HepG2 (cell line): ENCODE results near the gene UGT1A3. TPM values are rescaled to one million over a fixed set of nuclear protein-coding genes. Genes with fewer than 3 reads are reported as not detected.
A peak's percentile ranks its signal among the peaks of the same experiment; 100 is the strongest.

Experiments
- ARID2 ChIP-seq: sonication (generic); formaldehyde crosslinking; IDR thresholded peaks from 2 replicates; pipeline ENCODE4 v1.8.1; 2022; ENCODE audit warnings: mild to moderate bottlenecking, missing genetic modification reagents, borderline replicate concordance
- BCL6 ChIP-seq: IDR thresholded peaks from 2 replicates; pipeline ENCODE4 v1.6.1; 2016; ENCODE audit warnings: missing genetic modification reagents, missing compliant biosample characterization
- CCDC6 ChIP-seq: sonication (generic); formaldehyde crosslinking; IDR thresholded peaks from 2 replicates; pipeline ENCODE4 v1.8.1; 2022; ENCODE audit warnings: mild to moderate bottlenecking, missing genetic modification reagents, moderate library complexity
- CEBPB ChIP-seq: IDR thresholded peaks from 2 replicates; pipeline ENCODE4 v1.6.1; 2011; ENCODE audit warnings: low read depth, low read length, improper control_type of control experiment, borderline replicate concordance
- DBP ChIP-seq: sonication (generic); formaldehyde crosslinking; IDR thresholded peaks from 2 replicates; pipeline ENCODE4 v1.4.0; 2020; ENCODE audit warnings: missing genetic modification reagents; ENCODE audit errors: not compliant biosample characterization
- ESRRA ChIP-seq: sonication (generic); formaldehyde crosslinking; IDR thresholded peaks from 2 replicates; pipeline ENCODE4 v1.5.1; 2020; ENCODE audit warnings: mild to moderate bottlenecking, low read depth, missing genetic modification reagents
- JUN ChIP-seq: sonication (generic); formaldehyde crosslinking; IDR thresholded peaks from 2 replicates; pipeline ENCODE4 v1.4.0; 2020; ENCODE audit warnings: mild to moderate bottlenecking, missing genetic modification reagents
- NRL ChIP-seq: sonication (generic); formaldehyde crosslinking; IDR thresholded peaks from 2 replicates; pipeline ENCODE4 v1.5.0; 2020; ENCODE audit warnings: missing genetic modification reagents, mild to moderate bottlenecking, moderate library complexity, borderline replicate concordance
- RXRA ChIP-seq: sonication (generic); formaldehyde crosslinking; IDR thresholded peaks from 2 replicates; pipeline ENCODE4 v1.5.1; 2020; ENCODE audit warnings: missing genetic modification reagents
- ZBTB38 ChIP-seq: sonication (generic); formaldehyde crosslinking; IDR thresholded peaks from 2 replicates; pipeline ENCODE4 v1.5.1; 2020; ENCODE audit warnings: mild to moderate bottlenecking, missing genetic modification reagents
- ZBTB42 ChIP-seq: sonication (generic); formaldehyde crosslinking; IDR thresholded peaks from 2 replicates; pipeline ENCODE4 v1.5.0; 2020; ENCODE audit warnings: mild to moderate bottlenecking, missing genetic modification reagents
- ZBTB7B ChIP-seq: sonication (generic); formaldehyde crosslinking; IDR thresholded peaks from 2 replicates; pipeline ENCODE4 v1.4.0; 2020; ENCODE audit warnings: missing genetic modification reagents
- ZFP1 ChIP-seq: IDR thresholded peaks from 2 replicates; pipeline ENCODE4 v1.6.1; 2016
- ZNF251 ChIP-seq: sonication (generic); formaldehyde crosslinking; IDR thresholded peaks from 2 replicates; pipeline ENCODE4 v1.9.0; 2021; ENCODE audit warnings: mild to moderate bottlenecking, missing genetic modification reagents
- ZNF282 ChIP-seq: fragments of 450-650 bp; IDR thresholded peaks from 2 replicates; pipeline ENCODE4 v1.6.1; 2018; ENCODE audit not compliant: partially characterized antibody
- ZNF33B ChIP-seq: sonication (generic); formaldehyde crosslinking; IDR thresholded peaks from 2 replicates; pipeline ENCODE4 v1.5.1; 2020; ENCODE audit warnings: mild to moderate bottlenecking, missing genetic modification reagents
- ZNF362 ChIP-seq: sonication (generic); formaldehyde crosslinking; IDR thresholded peaks from 2 replicates; pipeline ENCODE4 v1.4.0; 2020; ENCODE audit warnings: missing genetic modification reagents, mild to moderate bottlenecking, borderline replicate concordance
- ZNF513 ChIP-seq: sonication (generic); formaldehyde crosslinking; conservative IDR thresholded peaks from 2 replicates; pipeline ENCODE4 v1.5.0; 2020; ENCODE audit warnings: missing genetic modification reagents
- ZNF572 ChIP-seq: sonication (generic); formaldehyde crosslinking; IDR thresholded peaks from 2 replicates; pipeline ENCODE4 v1.5.1; 2020; ENCODE audit warnings: mild to moderate bottlenecking, missing genetic modification reagents
- ZNF737 ChIP-seq: sonication (generic); formaldehyde crosslinking; IDR thresholded peaks from 2 replicates; pipeline ENCODE4 v1.5.0; 2020; ENCODE audit warnings: missing genetic modification reagents, mild to moderate bottlenecking, borderline replicate concordance
- ZNF768 ChIP-seq: sonication (generic); formaldehyde crosslinking; IDR thresholded peaks from 2 replicates; pipeline ENCODE4 v1.4.0; 2020; ENCODE audit warnings: missing genetic modification reagents
- ZNF784 ChIP-seq: sonication (generic); formaldehyde crosslinking; IDR thresholded peaks from 2 replicates; pipeline ENCODE4 v1.5.1; 2020; ENCODE audit warnings: missing genetic modification reagents, mild to moderate bottlenecking, borderline replicate concordance
- polyA plus RNA-seq, 8 experiments: library from polyadenylated mRNA; depleted of rRNA in 3 of 8; stranded (reverse) in 7 of 8; unstranded in 1 of 8; fragments of >200 nt; fragmentation: Illumina TruSeq in 4 of 8; extraction: Trizol in 4 of 8; gene quantifications; 2 replicates each; pipeline versions ENCODE4 v1.2.1 to v1.2.3, GENCODE V29; 2011 to 2016; ENCODE audit warnings: low read depth in 4 of 8, missing spikeins in 1 of 8, mixed read lengths in 1 of 8; ENCODE audit not compliant: insufficient read depth in 1 of 8
- total RNA-seq, 5 experiments: library from RNA; depleted of rRNA; stranded (reverse); fragments of >200 nt; fragmentation: Illumina TruSeq; extraction: Trizol; gene quantifications; 2 replicates each; pipeline ENCODE4 v1.2.3, GENCODE V29; 2016; ENCODE audit warnings: low read depth in 1 of 5

UGT1A3 gene
- total and polyA plus RNA-seq, 2 of the 13 experiments (the other 11 are each of a cell fraction or from before 2014, with no cell fraction given): not detected

- TF ChIP-seq ZBTB42 (CRISPR knock-in tag) (no peak), DBP (CRISPR knock-in tag) (peak; percentile 52), NRL (CRISPR knock-in tag) (no peak), ZFP1 (peak; percentile 62; the same call in 1 of the 2 replicates), JUN (CRISPR knock-in tag) (peak; percentile 94), ZNF572 (CRISPR knock-in tag) (no peak), ARID2 (CRISPR knock-in tag) (no peak), CCDC6 (CRISPR knock-in tag) (no peak), ZNF33B (0 out of 2 replicates have a peak, but pooled peaks have one; percentile 73), ZNF362 (peak; percentile 61; the same call in 1 of the 2 replicates), BCL6 (CRISPR knock-in tag) (peak; percentile 99), ESRRA (peak; percentile 88), ZBTB7B (CRISPR knock-in tag) (peak; percentile 71), ZNF251 (CRISPR knock-in tag) (no peak), CEBPB (peak; percentile 73), ZBTB38 (CRISPR knock-in tag) (no peak), ZNF513 (CRISPR knock-in tag) (no peak), ZNF784 (CRISPR knock-in tag) (no peak), ZNF737 (CRISPR knock-in tag) (no peak), ZNF768 (CRISPR knock-in tag) (no peak), ZNF282 (no peak), RXRA (CRISPR knock-in tag) (peak; percentile 98; the same call in 1 of the 2 replicates)
Measured at GRCh38 chr2:233745073-233745755, 16.4 kb downstream of the UGT1A3 start (continued).
